ENCODE results near the gene COQ8B.
"Not testable (repeated sequence)": the region's sequence is repeated elsewhere in the genome, so short reads cannot be mapped to it uniquely, and the experiment has no call there.

Gene COQ8B

GRCh38 chr19:40741527-40742390, 25.1 kb upstream of the COQ8B start:
- DNase-seq: no peak

GRCh38 chr19:40740747-40741146, 24.1 kb upstream of the COQ8B start:
- no peak for DNase-seq

- no peak for DNase-seq
Measured at GRCh38 chr19:40739871-40740703, 23.4 kb upstream of the COQ8B start.

GRCh38 chr19:40739030-40739839, 22.5 kb upstream of the COQ8B start:
- no peak for DNase-seq

GRCh38 chr19:40737102-40737644, 20.5 kb upstream of the COQ8B start:
- DNase-seq: no peak

- no peak for DNase-seq
Measured at GRCh38 chr19:40736661-40737060, 20.0 kb upstream of the COQ8B start.

GRCh38 chr19:40735013-40735771, 18.5 kb upstream of the COQ8B start:
- no peak for DNase-seq

GRCh38 chr19:40733149-40733548, 16.5 kb upstream of the COQ8B start:
- DNase-seq: no peak

- not testable (repeated sequence) for DNase-seq
Measured at GRCh38 chr19:40732304-40732703, 15.6 kb upstream of the COQ8B start.

GRCh38 chr19:40730065-40730464, 13.4 kb upstream of the COQ8B start:
- DNase-seq: not testable (repeated sequence)

GRCh38 chr19:40726279-40726678, 9.6 kb upstream of the COQ8B start:
- DNase-seq: no peak

GRCh38 chr19:40724855-40725254, 8.2 kb upstream of the COQ8B start:
- DNase-seq: no peak

GRCh38 chr19:40724315-40724714, 7.6 kb upstream of the COQ8B start:
- DNase-seq: no peak

GRCh38 chr19:40723661-40724254, 7.1 kb upstream of the COQ8B start:
- no peak for DNase-seq

- no peak for DNase-seq
Measured at GRCh38 chr19:40721936-40722661, 5.4 kb upstream of the COQ8B start.

- no peak for DNase-seq
Measured at GRCh38 chr19:40721140-40721486, 4.4 kb upstream of the COQ8B start.

- DNase-seq: no peak
Measured at GRCh38 chr19:40719414-40719894, 2.8 kb upstream of the COQ8B start.

- peak in 1 of 3 experiments; percentile 10 for DNase-seq
Measured at GRCh38 chr19:40718774-40719391, 2.2 kb upstream of the COQ8B start.

GRCh38 chr19:40717880-40718773, 1.4 kb upstream of the COQ8B start:
- no peak for DNase-seq
